HCT116 (cell line): Measurements from ENCODE around the gene GBE1.

Experiments
- ATF3 ChIP-seq: IDR thresholded peaks from 2 replicates; pipeline ENCODE4 v1.6.1; 2012
- CTCF ChIP-seq, 3 experiments: fragments of 200-600 bp in 1 of 3; sonication (generic) in 1 of 3; IDR thresholded peaks in 2 of 3; conservative IDR thresholded peaks in 1 of 3; 2 replicates each; pipeline ENCODE4 v1.5.1; 2012 to 2017; ENCODE audit warnings: low read depth in 2 of 3, low read length in 2 of 3, antibody characterized with exemption in 1 of 3, borderline replicate concordance in 1 of 3, control low read depth in 1 of 3, mild to moderate bottlenecking in 1 of 3, mixed read lengths in 1 of 3, mixed run types in 1 of 3, moderate library complexity in 1 of 3; ENCODE audit not compliant: insufficient read depth in 1 of 3
- MAX ChIP-seq: IDR thresholded peaks from 2 replicates; pipeline ENCODE4 v1.6.1; 2012
- POLR2A ChIP-seq: IDR thresholded peaks from 2 replicates; pipeline ENCODE4 v1.7.0; 2011; ENCODE audit warnings: borderline replicate concordance; ENCODE audit not compliant: insufficient read depth, insufficient read length; ENCODE audit errors: extremely low read depth
- POLR2AphosphoS5 ChIP-seq: IDR thresholded peaks from 2 replicates; pipeline ENCODE4 v1.6.1; 2011; ENCODE audit warnings: mild to moderate bottlenecking, low read depth, low read length, moderate library complexity
- REST ChIP-seq: IDR thresholded peaks from 2 replicates; pipeline ENCODE4 v1.6.1; 2012; ENCODE audit warnings: low read depth
- SP1 ChIP-seq: IDR thresholded peaks from 2 replicates; pipeline ENCODE4 v1.6.1; 2012; ENCODE audit warnings: low read depth
- ZBTB33 ChIP-seq: IDR thresholded peaks from 2 replicates; pipeline ENCODE4 v1.6.1; 2011; ENCODE audit warnings: mild to moderate bottlenecking, low read length, moderate library complexity; ENCODE audit not compliant: insufficient replicate concordance; ENCODE audit errors: extremely low read depth
- ZNF274 ChIP-seq: fragments of 200-500 bp; sonication (Bioruptor generic); IDR thresholded peaks from 2 replicates; pipeline ENCODE4 v1.6.1; 2014; ENCODE audit warnings: mild to moderate bottlenecking, low read depth, low read length, inconsistent platforms

- no peak for TF ChIP-seq CTCF (IDR thresholded peaks at IDR 0.05 in 2 of 3, conservative IDR thresholded peaks at IDR 0.05 in 1 of 3; ENCODE audit: borderline replicate concordance in 1 of 3, insufficient read depth in 1 of 3, low read depth in 2 of 3, low read length in 2 of 3)
- no peak for TF ChIP-seq POLR2AphosphoS5
- TF ChIP-seq ZNF274, result no peak
- TF ChIP-seq ZBTB33, result no peak
- TF ChIP-seq REST, result no peak
- no peak for TF ChIP-seq SP1
- no peak for TF ChIP-seq ATF3
- TF ChIP-seq POLR2A, result no peak
- no peak for TF ChIP-seq MAX
Measured at GRCh38 chr3:81554388-81554787, 207.1 kb downstream of the GBE1 start.
